ENCODE data around the gene TOMM6. TPM values are rescaled to one million over a fixed set of nuclear protein-coding genes. Genes with fewer than 3 reads are reported as not detected.

Gene TOMM6
- polyA plus RNA-seq, 1 of the 3 experiments (the other 2 are of a cell fraction): 493 TPM

- TF ChIP-seq MAX (IDR thresholded peaks at IDR 0.05; ENCODE audit: low read depth) (no peak), RAD21 (IDR thresholded peaks at IDR 0.05; ENCODE audit: low read length) (no peak), POLR2AphosphoS5 (IDR thresholded peaks at IDR 0.05; ENCODE audit: low read depth, low read length) (no peak), NRF1 (IDR thresholded peaks at IDR 0.05; ENCODE audit: low read depth, low read length) (no peak), FOSL2 (IDR thresholded peaks at IDR 0.05; ENCODE audit: borderline replicate concordance, low read depth) (no peak), CHD2 (IDR thresholded peaks at IDR 0.05; ENCODE audit: low read length, partially characterized antibody) (no peak), TAF1 (IDR thresholded peaks at IDR 0.05; ENCODE audit: borderline replicate concordance, low read depth, low read length) (no peak), TCF12 (IDR thresholded peaks at IDR 0.05) (no peak), TEAD4 (IDR thresholded peaks at IDR 0.05; ENCODE audit: borderline replicate concordance, insufficient read depth) (no peak), ZBTB33 (IDR thresholded peaks at IDR 0.05; ENCODE audit: borderline replicate concordance, low read depth) (no peak), EP300 (IDR thresholded peaks at IDR 0.05; ENCODE audit: borderline replicate concordance in 1 of 2, low read depth in 1 of 2, low read length in 1 of 2) (no peak), RFX5 (IDR thresholded peaks at IDR 0.05; ENCODE audit: low read length) (no peak), USF1 (IDR thresholded peaks at IDR 0.05; ENCODE audit: borderline replicate concordance, low read depth) (no peak)
These were observed 17.0 kb upstream of the TOMM6 start (continued) for GRCh38 chr6:41770381-41771057.

- Histone ChIP-seq H3K4me2 (no peak overlapping the region), H3K36me3 (replicated peaks in 1 of 2; ENCODE audit: control insufficient read depth in 1 of 2, insufficient read depth in 2 of 2, low read length in 1 of 2) (peaks cover 14 to 37% of the 10 kb centered on the region in 2 experiments), H4K20me1 (ENCODE audit: insufficient read depth) (no peaks in the 10 kb centered on the region), H3K9me3 (no peaks in the 10 kb centered on the region), H3K9ac (no peak overlapping the region), H3K27ac (ENCODE audit: low read depth in 2 of 2, low read length in 1 of 2) (no peak overlapping the region), H3K4me3 (ENCODE audit: low read depth in 2 of 2, low read length in 1 of 2) (no peak overlapping the region), H3K79me2 (ENCODE audit: insufficient read depth) (no peaks in the 10 kb centered on the region), H3F3A (replicated peaks; ENCODE audit: insufficient read depth) (no peaks in the 10 kb centered on the region), H2AFZ (ENCODE audit: low read depth) (no peak overlapping the region), H3K9me2 (no peaks in the 10 kb centered on the region), H3K4me1 (ENCODE audit: control insufficient read depth in 1 of 2, insufficient read depth in 2 of 2, low read depth in 1 of 2, low read length in 1 of 2) (peaks cover 3 to 26% of the 10 kb centered on the region in 2 experiments; a peak in 2 of 4 replicates), H3K27me3 (ENCODE audit: insufficient read depth) (no peaks in the 10 kb centered on the region)
- ChIA-PET CTCF (interaction anchor here (1.0 to 1.6 kb wide), 3 partner anchors 16 to 88 kb away, joined by 3 to 5 read pairs (median 4); partner anchors contain the start of gene TOMM6), POLR2A (no interaction called here)
- TF ChIP-seq GATA2 (CRISPR knock-in tag; IDR thresholded peaks at IDR 0.05) (no peak), USF2 (IDR thresholded peaks at IDR 0.05; ENCODE audit: borderline replicate concordance, low read depth, low read length) (no peak), RCOR1 (IDR thresholded peaks at IDR 0.05; ENCODE audit: low read length) (no peak), YY1 (IDR thresholded peaks at IDR 0.05; ENCODE audit: low read depth) (no peak), SMC3 (IDR thresholded peaks at IDR 0.05; ENCODE audit: low read depth, low read length) (no peak), NFIC (IDR thresholded peaks at IDR 0.05; ENCODE audit: borderline replicate concordance) (no peak), FOXM1 (IDR thresholded peaks at IDR 0.05; ENCODE audit: low read depth) (no peak), RFX5 (IDR thresholded peaks at IDR 0.05; ENCODE audit: low read length) (no peak), USF1 (IDR thresholded peaks at IDR 0.05; ENCODE audit: borderline replicate concordance, low read depth) (no peak)
- DNase-seq: no peak
- 96% methylated on average over 21 of the region's 29 CpGs for WGBS (ENCODE audit: low lambda C conversion rate)
These were observed 16.2 kb upstream of the TOMM6 start for GRCh38 chr6:41771058-41771983.

Measured in SK-N-SH (cell line).